ENCODE results near the gene UBE3B.

UBE3B gene

GRCh38 chr12:109527489-109528123 is 50.2 kb downstream of the UBE3B start:
- H3K27me3 ChIP-seq (ENCODE audit: control insufficient read depth, insufficient read depth, low read length), result no peaks in the 10 kb centered on the region
- no peaks in the 10 kb centered on the region for H3K4me1 ChIP-seq (ENCODE audit: control insufficient read depth, insufficient read depth, low read length)
- no peaks in the 10 kb centered on the region for H3K36me3 ChIP-seq (ENCODE audit: control insufficient read depth, insufficient read depth, low read length)
- no peak overlapping the region for H3K4me3 ChIP-seq (ENCODE audit: low read length)
- no peak overlapping the region for H3K9ac ChIP-seq (ENCODE audit: low read length)
- no peaks in the 10 kb centered on the region for H3K9me3 ChIP-seq (ENCODE audit: control insufficient read depth, low read length)

GRCh38 chr12:109529691-109530640 is 52.5 kb downstream of the UBE3B start:
- Histone ChIP-seq H3K9me3 (ENCODE audit: control insufficient read depth, low read length) (no peaks in the 10 kb centered on the region), H3K4me3 (ENCODE audit: low read length) (no peak overlapping the region), H3K9ac (ENCODE audit: low read length) (no peak overlapping the region), H3K36me3 (ENCODE audit: control insufficient read depth, insufficient read depth, low read length) (no peaks in the 10 kb centered on the region), H3K4me1 (ENCODE audit: control insufficient read depth, insufficient read depth, low read length) (no peaks in the 10 kb centered on the region), H3K27me3 (ENCODE audit: control insufficient read depth, insufficient read depth, low read length) (no peaks in the 10 kb centered on the region)

- Histone ChIP-seq H3K4me3 (ENCODE audit: low read length) (no peak overlapping the region), H3K4me1 (ENCODE audit: control insufficient read depth, insufficient read depth, low read length) (no peaks in the 10 kb centered on the region), H3K9me3 (ENCODE audit: control insufficient read depth, low read length) (no peaks in the 10 kb centered on the region), H3K36me3 (ENCODE audit: control insufficient read depth, insufficient read depth, low read length) (no peaks in the 10 kb centered on the region), H3K9ac (ENCODE audit: low read length) (no peak overlapping the region), H3K27me3 (ENCODE audit: control insufficient read depth, insufficient read depth, low read length) (no peaks in the 10 kb centered on the region)
Measured at GRCh38 chr12:109531411-109531810, 54.0 kb downstream of the UBE3B start.

- H3K36me3 ChIP-seq (ENCODE audit: control insufficient read depth, insufficient read depth, low read length), result no peaks in the 10 kb centered on the region
- H3K4me1 ChIP-seq (ENCODE audit: control insufficient read depth, insufficient read depth, low read length), result no peaks in the 10 kb centered on the region
- H3K27me3 ChIP-seq (ENCODE audit: control insufficient read depth, insufficient read depth, low read length), result no peaks in the 10 kb centered on the region
- no peaks in the 10 kb centered on the region for H3K9me3 ChIP-seq (ENCODE audit: control insufficient read depth, low read length)
- H3K4me3 ChIP-seq (ENCODE audit: low read length), result no peak overlapping the region
- no peak overlapping the region for H3K9ac ChIP-seq (ENCODE audit: low read length)
Measured at GRCh38 chr12:109532721-109533486, 55.5 kb downstream of the UBE3B start.

GRCh38 chr12:109533487-109533740 is 56.0 kb downstream of the UBE3B start:
- H3K4me1 ChIP-seq (ENCODE audit: control insufficient read depth, insufficient read depth, low read length), result no peaks in the 10 kb centered on the region
- H3K4me3 ChIP-seq (ENCODE audit: low read length), result no peak overlapping the region
- no peaks in the 10 kb centered on the region for H3K27me3 ChIP-seq (ENCODE audit: control insufficient read depth, insufficient read depth, low read length)
- no peaks in the 10 kb centered on the region for H3K36me3 ChIP-seq (ENCODE audit: control insufficient read depth, insufficient read depth, low read length)
- H3K9ac ChIP-seq (ENCODE audit: low read length), result no peak overlapping the region
- H3K9me3 ChIP-seq (ENCODE audit: control insufficient read depth, low read length), result no peaks in the 10 kb centered on the region

- Histone ChIP-seq H3K27me3 (ENCODE audit: control insufficient read depth, insufficient read depth, low read length) (no peaks in the 10 kb centered on the region), H3K4me1 (ENCODE audit: control insufficient read depth, insufficient read depth, low read length) (no peaks in the 10 kb centered on the region), H3K36me3 (ENCODE audit: control insufficient read depth, insufficient read depth, low read length) (no peaks in the 10 kb centered on the region), H3K4me3 (ENCODE audit: low read length) (no peak overlapping the region), H3K9ac (ENCODE audit: low read length) (no peak overlapping the region), H3K9me3 (ENCODE audit: control insufficient read depth, low read length) (no peaks in the 10 kb centered on the region)
Measured at GRCh38 chr12:109534456-109534855, 57.0 kb downstream of the UBE3B start.

- Histone ChIP-seq H3K9ac (ENCODE audit: low read length) (no peak overlapping the region), H3K27me3 (ENCODE audit: control insufficient read depth, insufficient read depth, low read length) (no peaks in the 10 kb centered on the region), H3K4me3 (ENCODE audit: low read length) (no peak overlapping the region), H3K4me1 (ENCODE audit: control insufficient read depth, insufficient read depth, low read length) (no peaks in the 10 kb centered on the region), H3K36me3 (ENCODE audit: control insufficient read depth, insufficient read depth, low read length) (no peaks in the 10 kb centered on the region), H3K9me3 (ENCODE audit: control insufficient read depth, low read length) (no peaks in the 10 kb centered on the region)
Measured at GRCh38 chr12:109535231-109535862, 57.9 kb downstream of the UBE3B start.

- H3K27me3 ChIP-seq (ENCODE audit: control insufficient read depth, insufficient read depth, low read length), result no peaks in the 10 kb centered on the region
- H3K9ac ChIP-seq (ENCODE audit: low read length), result no peak overlapping the region
- H3K36me3 ChIP-seq (ENCODE audit: control insufficient read depth, insufficient read depth, low read length), result no peaks in the 10 kb centered on the region
- H3K9me3 ChIP-seq (ENCODE audit: control insufficient read depth, low read length), result no peaks in the 10 kb centered on the region
- H3K4me1 ChIP-seq (ENCODE audit: control insufficient read depth, insufficient read depth, low read length), result no peaks in the 10 kb centered on the region
- H3K4me3 ChIP-seq (ENCODE audit: low read length), result no peak overlapping the region
Measured at GRCh38 chr12:109535863-109536250, 58.4 kb downstream of the UBE3B start.

GRCh38 chr12:109537136-109537535 is 59.7 kb downstream of the UBE3B start:
- Histone ChIP-seq H3K9ac (ENCODE audit: low read length) (no peak overlapping the region), H3K27me3 (ENCODE audit: control insufficient read depth, insufficient read depth, low read length) (no peaks in the 10 kb centered on the region), H3K36me3 (ENCODE audit: control insufficient read depth, insufficient read depth, low read length) (no peaks in the 10 kb centered on the region), H3K4me1 (ENCODE audit: control insufficient read depth, insufficient read depth, low read length) (no peaks in the 10 kb centered on the region), H3K4me3 (ENCODE audit: low read length) (no peak overlapping the region), H3K9me3 (ENCODE audit: control insufficient read depth, low read length) (no peaks in the 10 kb centered on the region)

- Histone ChIP-seq H3K9ac (ENCODE audit: low read length) (no peak overlapping the region), H3K27me3 (ENCODE audit: control insufficient read depth, insufficient read depth, low read length) (no peaks in the 10 kb centered on the region), H3K36me3 (ENCODE audit: control insufficient read depth, insufficient read depth, low read length) (no peaks in the 10 kb centered on the region), H3K4me3 (ENCODE audit: low read length) (no peak overlapping the region), H3K9me3 (ENCODE audit: control insufficient read depth, low read length) (no peaks in the 10 kb centered on the region), H3K4me1 (ENCODE audit: control insufficient read depth, insufficient read depth, low read length) (no peaks in the 10 kb centered on the region)
Measured at GRCh38 chr12:109538191-109538863, 60.9 kb downstream of the UBE3B start.

GRCh38 chr12:109539508-109539907 is 62.1 kb downstream of the UBE3B start:
- Histone ChIP-seq H3K4me3 (ENCODE audit: low read length) (no peak overlapping the region), H3K9me3 (ENCODE audit: control insufficient read depth, low read length) (no peaks in the 10 kb centered on the region), H3K4me1 (ENCODE audit: control insufficient read depth, insufficient read depth, low read length) (no peaks in the 10 kb centered on the region), H3K27me3 (ENCODE audit: control insufficient read depth, insufficient read depth, low read length) (no peaks in the 10 kb centered on the region), H3K9ac (ENCODE audit: low read length) (no peak overlapping the region), H3K36me3 (ENCODE audit: control insufficient read depth, insufficient read depth, low read length) (no peaks in the 10 kb centered on the region)
